ENCODE results near the gene ATOH7.
"Not testable (repeated sequence)": the region's sequence is repeated elsewhere in the genome, so short reads cannot be mapped to it uniquely, and the experiment has no call there.

DNA sequence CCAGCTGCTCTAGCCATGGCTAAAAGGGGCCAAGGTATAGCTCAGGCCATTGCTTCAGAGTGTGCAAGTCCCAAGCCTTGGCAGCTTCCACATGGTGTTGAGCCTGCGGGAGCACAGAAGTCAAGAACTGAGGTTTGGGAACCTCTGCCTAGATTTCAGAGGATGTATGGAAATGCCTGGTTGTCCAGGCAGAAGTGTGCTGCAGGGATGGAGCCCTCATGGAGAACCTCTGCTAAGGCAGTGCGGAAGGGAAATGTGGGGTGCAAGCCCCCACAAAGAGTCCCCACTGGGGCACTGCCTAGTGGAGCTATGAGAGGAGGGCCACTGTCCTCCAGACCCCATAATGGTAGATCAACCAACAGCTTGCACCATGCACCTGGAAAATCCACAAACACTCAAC lies 45.9 kb upstream of the ATOH7 start:
- TF ChIP-seq, protein P1, sequence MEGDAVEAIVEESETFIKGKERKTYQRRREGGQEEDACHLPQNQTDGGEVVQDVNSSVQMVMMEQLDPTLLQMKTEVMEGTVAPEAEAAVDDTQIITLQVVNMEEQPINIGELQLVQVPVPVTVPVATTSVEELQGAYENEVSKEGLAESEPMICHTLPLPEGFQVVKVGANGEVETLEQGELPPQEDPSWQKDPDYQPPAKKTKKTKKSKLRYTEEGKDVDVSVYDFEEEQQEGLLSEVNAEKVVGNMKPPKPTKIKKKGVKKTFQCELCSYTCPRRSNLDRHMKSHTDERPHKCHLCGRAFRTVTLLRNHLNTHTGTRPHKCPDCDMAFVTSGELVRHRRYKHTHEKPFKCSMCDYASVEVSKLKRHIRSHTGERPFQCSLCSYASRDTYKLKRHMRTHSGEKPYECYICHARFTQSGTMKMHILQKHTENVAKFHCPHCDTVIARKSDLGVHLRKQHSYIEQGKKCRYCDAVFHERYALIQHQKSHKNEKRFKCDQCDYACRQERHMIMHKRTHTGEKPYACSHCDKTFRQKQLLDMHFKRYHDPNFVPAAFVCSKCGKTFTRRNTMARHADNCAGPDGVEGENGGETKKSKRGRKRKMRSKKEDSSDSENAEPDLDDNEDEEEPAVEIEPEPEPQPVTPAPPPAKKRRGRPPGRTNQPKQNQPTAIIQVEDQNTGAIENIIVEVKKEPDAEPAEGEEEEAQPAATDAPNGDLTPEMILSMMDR (IDR thresholded peaks at IDR 0.05; ENCODE audit: low read length) = not testable (repeated sequence)
- not testable (repeated sequence) for TF ChIP-seq EZH2 (optimal IDR thresholded peaks at IDR 0.05; ENCODE audit: low read depth, low read length)

Measured in MM.1S (cell line).